Measurements from ENCODE around the gene BANP. TPM values are rescaled to one million over a fixed set of nuclear protein-coding genes. Genes with fewer than 3 reads are reported as not detected.
"Not testable (repeated sequence)": the region's sequence is repeated elsewhere in the genome, so short reads cannot be mapped to it uniquely, and the experiment has no call there.

Gene BANP
- polyA plus RNA-seq, 1 of the 3 experiments (the other 2 are of a cell fraction) = 16.8 TPM

GRCh38 chr16:88015806-88016140, 64.5 kb downstream of the BANP start:
- no peaks in the 10 kb centered on the region for H3K9me2 ChIP-seq
- TF ChIP-seq YY1 (IDR thresholded peaks at IDR 0.05; ENCODE audit: low read depth) = no peak
- CTCF ChIA-PET = no interaction called here
- H3K36me3 ChIP-seq (replicated peaks in 1 of 2; ENCODE audit: control insufficient read depth in 1 of 2, insufficient read depth in 2 of 2, low read length in 1 of 2) = peaks cover 0 to 16% of the 10 kb centered on the region in 2 experiments
- no peaks in the 10 kb centered on the region for H3K9me3 ChIP-seq
- H3K27me3 ChIP-seq (ENCODE audit: insufficient read depth) = no peaks in the 10 kb centered on the region
- H3K79me2 ChIP-seq (ENCODE audit: insufficient read depth) = no peaks in the 10 kb centered on the region
- H4K20me1 ChIP-seq (ENCODE audit: insufficient read depth) = no peaks in the 10 kb centered on the region
- no peak overlapping the region for H3K4me3 ChIP-seq (ENCODE audit: low read depth in 2 of 2, low read length in 1 of 2)
- H2AFZ ChIP-seq (ENCODE audit: low read depth) = no peak overlapping the region
- no peak for DNase-seq
- POLR2A ChIA-PET = no interaction called here
- no peaks in the 10 kb centered on the region for H3F3A ChIP-seq (replicated peaks; ENCODE audit: insufficient read depth)
- no peak overlapping the region for H3K27ac ChIP-seq (ENCODE audit: low read depth in 2 of 2, low read length in 1 of 2)
- no peak overlapping the region for H3K9ac ChIP-seq
- H3K4me1 ChIP-seq (ENCODE audit: control insufficient read depth in 1 of 2, insufficient read depth in 2 of 2, low read depth in 1 of 2, low read length in 1 of 2) = peaks cover 8 to 16% of the 10 kb centered on the region in 2 experiments; a peak in 2 of 4 replicates
- 83% methylated on average over 1 of the region's 9 CpGs for WGBS (ENCODE audit: low lambda C conversion rate)
- H3K4me2 ChIP-seq = no peak overlapping the region

GRCh38 chr16:88016386-88016785, 65.2 kb downstream of the BANP start:
- H3K27me3 ChIP-seq (ENCODE audit: insufficient read depth); H3K9ac ChIP-seq; H2AFZ ChIP-seq (ENCODE audit: low read depth); DNase-seq; CTCF ChIA-PET; H3K79me2 ChIP-seq (ENCODE audit: insufficient read depth); H3F3A ChIP-seq (replicated peaks; ENCODE audit: insufficient read depth); H4K20me1 ChIP-seq (ENCODE audit: insufficient read depth); H3K9me2 ChIP-seq; H3K27ac ChIP-seq (ENCODE audit: low read depth in 2 of 2, low read length in 1 of 2); H3K4me3 ChIP-seq (ENCODE audit: low read depth in 2 of 2, low read length in 1 of 2); H3K4me2 ChIP-seq; H3K9me3 ChIP-seq: not testable (repeated sequence)
- POLR2A ChIA-PET = interaction anchor here (0.7 kb wide), 1 partner anchor 47 kb away, joined by 3 read pairs; no protein-coding TSS in a partner anchor
- Histone ChIP-seq H3K36me3 (replicated peaks in 1 of 2; ENCODE audit: control insufficient read depth in 1 of 2, insufficient read depth in 2 of 2, low read length in 1 of 2) (peaks cover 0 to 16% of the 10 kb centered on the region in 2 experiments), H3K4me1 (ENCODE audit: control insufficient read depth in 1 of 2, insufficient read depth in 2 of 2, low read depth in 1 of 2, low read length in 1 of 2) (peaks cover 8 to 16% of the 10 kb centered on the region in 2 experiments; a peak in 2 of 4 replicates)
- WGBS (ENCODE audit: low lambda C conversion rate) = 87% methylated on average over 13 of the region's 18 CpGs

- H3K4me2 ChIP-seq = no peak overlapping the region
- H3F3A ChIP-seq (replicated peaks; ENCODE audit: insufficient read depth) = no peaks in the 10 kb centered on the region
- no peaks in the 10 kb centered on the region for H3K79me2 ChIP-seq (ENCODE audit: insufficient read depth)
- no peaks in the 10 kb centered on the region for H3K27me3 ChIP-seq (ENCODE audit: insufficient read depth)
- no peak for DNase-seq
- H3K9me3 ChIP-seq = no peaks in the 10 kb centered on the region
- H3K27ac ChIP-seq (ENCODE audit: low read depth in 2 of 2, low read length in 1 of 2) = no peak overlapping the region
- no peak overlapping the region for H2AFZ ChIP-seq (ENCODE audit: low read depth)
- H3K4me1 ChIP-seq (ENCODE audit: control insufficient read depth in 1 of 2, insufficient read depth in 2 of 2, low read depth in 1 of 2, low read length in 1 of 2) = peaks cover 8 to 16% of the 10 kb centered on the region in 2 experiments; a peak in 2 of 4 replicates
- H3K36me3 ChIP-seq (replicated peaks in 1 of 2; ENCODE audit: control insufficient read depth in 1 of 2, insufficient read depth in 2 of 2, low read length in 1 of 2) = peaks cover 0 to 16% of the 10 kb centered on the region in 2 experiments
- CTCF ChIA-PET = interaction anchor here (0.7 kb wide), 1 partner anchor 421 kb away, joined by 4 read pairs; no protein-coding TSS in a partner anchor
- no peak overlapping the region for H3K4me3 ChIP-seq (ENCODE audit: low read depth in 2 of 2, low read length in 1 of 2)
- no peaks in the 10 kb centered on the region for H4K20me1 ChIP-seq (ENCODE audit: insufficient read depth)
- WGBS (ENCODE audit: low lambda C conversion rate) = 95% methylated on average over 6 of the region's 11 CpGs
- TF ChIP-seq JUND (IDR thresholded peaks at IDR 0.05) (no peak), NFIC (IDR thresholded peaks at IDR 0.05; ENCODE audit: borderline replicate concordance) (no peak), SMC3 (IDR thresholded peaks at IDR 0.05; ENCODE audit: low read depth, low read length) (no peak), ZBTB33 (IDR thresholded peaks at IDR 0.05; ENCODE audit: borderline replicate concordance, low read depth) (no peak), TCF12 (IDR thresholded peaks at IDR 0.05) (no peak), SIN3A (IDR thresholded peaks at IDR 0.05; ENCODE audit: borderline replicate concordance, low read depth, low read length) (no peak), YY1 (IDR thresholded peaks at IDR 0.05; ENCODE audit: low read depth) (no peak), FOXM1 (IDR thresholded peaks at IDR 0.05; ENCODE audit: low read depth) (no peak), CTCF (IDR thresholded peaks at IDR 0.05) (no peak), FOXJ3 (CRISPR knock-in tag; IDR thresholded peaks at IDR 0.05) (no peak), MAX (IDR thresholded peaks at IDR 0.05; ENCODE audit: low read depth) (no peak), USF1 (IDR thresholded peaks at IDR 0.05; ENCODE audit: borderline replicate concordance, low read depth) (no peak), REST (IDR thresholded peaks at IDR 0.05; ENCODE audit: low read depth, low read length) (no peak), FOSL2 (IDR thresholded peaks at IDR 0.05; ENCODE audit: borderline replicate concordance, low read depth) (no peak)
- H3K9me2 ChIP-seq = no peaks in the 10 kb centered on the region
- H3K9ac ChIP-seq = no peak overlapping the region
- POLR2A ChIA-PET = interaction anchor here (0.7 kb wide), 1 partner anchor 46 kb away, joined by 3 read pairs; no protein-coding TSS in a partner anchor
Measured at GRCh38 chr16:88016964-88017363, 65.7 kb downstream of the BANP start.
